Fibroblast of villous mesenchyme (primary cell): ENCODE measurements around the gene SAXO2. TPM values are rescaled to one million over a fixed set of nuclear protein-coding genes. Genes with fewer than 3 reads are reported as not detected.
"Not testable (repeated sequence)": the region's sequence is repeated elsewhere in the genome, so short reads cannot be mapped to it uniquely, and the experiment has no call there.

Source experiments
- DNase-seq: peaks from one replicate; pipeline ENCODE4 v3.0.0-alpha.2; 2010; ENCODE audit warnings: low read depth
- H3K4me3 ChIP-seq: 2 replicates; pipeline ENCODE4 v1.5.1; 2011; ENCODE audit warnings: low read depth, mild to moderate bottlenecking, low read length
- total RNA-seq: library from RNA; depleted of rRNA; stranded (reverse); fragments of >200 nt; gene quantifications from 2 replicates; pipeline ENCODE4 v1.2.3, GENCODE V29; 2012
- TF ChIP-seq, protein P1 (sequence below): IDR thresholded peaks from 2 replicates; pipeline ENCODE4 v1.5.1; 2012; ENCODE audit warnings: low read depth, mild to moderate bottlenecking, low read length; ENCODE audit not compliant: insufficient read depth

SAXO2 gene
- total RNA-seq, 1 donor: 0.86 TPM

- TF ChIP-seq, protein P1, sequence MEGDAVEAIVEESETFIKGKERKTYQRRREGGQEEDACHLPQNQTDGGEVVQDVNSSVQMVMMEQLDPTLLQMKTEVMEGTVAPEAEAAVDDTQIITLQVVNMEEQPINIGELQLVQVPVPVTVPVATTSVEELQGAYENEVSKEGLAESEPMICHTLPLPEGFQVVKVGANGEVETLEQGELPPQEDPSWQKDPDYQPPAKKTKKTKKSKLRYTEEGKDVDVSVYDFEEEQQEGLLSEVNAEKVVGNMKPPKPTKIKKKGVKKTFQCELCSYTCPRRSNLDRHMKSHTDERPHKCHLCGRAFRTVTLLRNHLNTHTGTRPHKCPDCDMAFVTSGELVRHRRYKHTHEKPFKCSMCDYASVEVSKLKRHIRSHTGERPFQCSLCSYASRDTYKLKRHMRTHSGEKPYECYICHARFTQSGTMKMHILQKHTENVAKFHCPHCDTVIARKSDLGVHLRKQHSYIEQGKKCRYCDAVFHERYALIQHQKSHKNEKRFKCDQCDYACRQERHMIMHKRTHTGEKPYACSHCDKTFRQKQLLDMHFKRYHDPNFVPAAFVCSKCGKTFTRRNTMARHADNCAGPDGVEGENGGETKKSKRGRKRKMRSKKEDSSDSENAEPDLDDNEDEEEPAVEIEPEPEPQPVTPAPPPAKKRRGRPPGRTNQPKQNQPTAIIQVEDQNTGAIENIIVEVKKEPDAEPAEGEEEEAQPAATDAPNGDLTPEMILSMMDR: no peak
- H3K4me3 ChIP-seq: no peak overlapping the region
These were observed 43.0 kb downstream of the SAXO2 start for GRCh38 chr15:82305621-82306048.

GRCh38 chr15:82306791-82307713 is 44.4 kb downstream of the SAXO2 start:
- no peak for DNase-seq

More at GRCh38 chr15:82305621-82306048, 43.0 kb downstream of the SAXO2 start:
- no peak for DNase-seq

DNA sequence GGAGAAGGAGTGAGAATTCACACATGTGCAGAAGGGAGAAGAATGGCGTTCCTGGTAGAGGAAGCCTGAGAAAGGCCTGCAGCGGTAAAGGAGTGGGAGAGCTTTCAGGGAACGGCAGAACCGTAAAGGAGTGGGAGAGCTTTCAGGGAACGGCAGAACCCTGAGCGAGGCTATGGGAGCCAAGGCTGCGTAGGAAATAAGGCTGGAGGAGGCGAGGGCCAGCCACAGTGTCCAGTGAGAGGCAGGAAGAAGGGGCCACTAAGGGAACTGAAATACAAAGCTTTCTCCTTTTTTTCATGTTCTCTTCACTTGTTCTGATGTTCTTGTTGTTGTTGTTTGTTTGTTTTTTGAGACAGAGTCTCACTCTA is 45.1 kb downstream of the SAXO2 start:
- TF ChIP-seq, protein P1: no peak

More at GRCh38 chr15:82306791-82307713, 44.4 kb downstream of the SAXO2 start:
- H3K4me3 ChIP-seq: no peak overlapping the region
- TF ChIP-seq, protein P1: no peak

GRCh38 chr15:82309802-82310201 is 47.2 kb downstream of the SAXO2 start:
- H3K4me3 ChIP-seq: no peak overlapping the region
- no peak for DNase-seq
- TF ChIP-seq, protein P1: no peak

More for the DNA sequence above, 45.1 kb downstream of the SAXO2 start:
- H3K4me3 ChIP-seq: no peak overlapping the region
- DNase-seq: no peak

DNA sequence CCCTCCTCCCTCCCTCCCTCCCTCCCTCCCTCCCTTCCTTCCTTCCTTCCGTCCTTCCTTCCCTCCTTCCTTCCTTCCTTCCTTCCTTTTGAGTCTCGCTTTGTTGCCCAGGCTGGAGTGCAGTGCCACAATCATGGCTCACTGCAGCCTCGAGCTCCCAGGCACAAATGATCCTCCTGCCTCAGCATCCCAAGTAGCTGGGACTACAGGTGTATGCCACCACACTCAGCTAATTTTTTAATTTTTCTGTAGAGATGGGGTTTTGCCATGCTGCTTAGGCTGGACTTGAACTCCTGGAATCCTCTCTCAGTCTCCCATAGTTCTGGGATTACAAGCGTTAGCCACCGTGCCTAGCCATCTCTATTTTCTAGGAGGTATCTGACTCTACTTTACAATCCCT is 48.7 kb downstream of the SAXO2 start:
- not testable (repeated sequence) for H3K4me3 ChIP-seq, DNase-seq

GRCh38 chr15:82312586-82313349 is 50.1 kb downstream of the SAXO2 start:
- TF ChIP-seq, protein P1: no peak
- DNase-seq: peak; percentile 20
- no peak overlapping the region for H3K4me3 ChIP-seq

GRCh38 chr15:82313446-82313845 is 50.8 kb downstream of the SAXO2 start:
- TF ChIP-seq, protein P1: no peak

DNA sequence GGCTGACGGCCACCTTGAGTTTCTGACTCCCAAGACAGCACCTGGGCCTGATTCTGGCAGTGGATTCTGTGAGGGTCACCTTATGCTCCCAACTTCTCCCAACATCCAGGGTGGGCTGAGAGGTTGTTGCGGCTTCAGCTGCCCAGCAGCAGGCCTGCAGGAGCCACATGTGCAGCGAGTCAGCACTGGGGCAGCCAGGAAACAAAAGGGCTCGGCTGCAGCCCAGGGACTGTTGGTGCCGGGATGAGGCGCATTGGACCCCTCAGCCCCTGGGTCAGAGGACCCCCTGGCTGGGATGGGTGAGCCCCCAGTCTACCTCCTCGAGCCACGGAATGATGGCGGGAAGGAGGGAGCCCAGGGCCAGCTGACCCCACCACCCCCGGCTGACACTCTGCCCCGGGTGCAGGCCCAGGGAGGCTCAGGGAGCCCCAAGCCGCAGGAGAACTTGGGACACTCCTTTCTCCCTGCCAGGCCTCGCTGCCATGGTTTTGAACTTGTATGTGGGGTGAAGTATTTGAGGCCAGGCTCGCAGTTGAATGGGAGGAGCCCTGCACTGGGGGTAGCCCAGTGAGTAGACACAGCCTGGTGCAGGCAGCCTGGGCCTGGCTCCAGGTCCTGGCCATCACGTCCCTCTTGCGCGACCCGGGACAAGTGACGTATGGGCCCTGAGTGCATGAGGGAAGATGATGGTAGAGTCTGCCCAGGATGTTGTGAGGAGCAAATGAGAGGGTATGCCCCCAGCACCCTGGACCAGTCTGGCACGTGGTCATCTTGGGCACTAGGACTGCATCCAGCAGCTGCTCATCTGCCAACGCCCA is 51.5 kb downstream of the SAXO2 start:
- H3K4me3 ChIP-seq, DNase-seq: not testable (repeated sequence)

More at GRCh38 chr15:82313446-82313845, 50.8 kb downstream of the SAXO2 start:
- no peak for DNase-seq
- H3K4me3 ChIP-seq: no peak overlapping the region
